ENCODE results near the gene SLC7A8. TPM values are rescaled to one million over a fixed set of nuclear protein-coding genes. Genes with fewer than 3 reads are reported as not detected.

Gene SLC7A8
- total RNA-seq, 1 experiment from 2014 or later, result 77.9 TPM

GRCh38 chr14:23117371-23118020 is 66.0 kb downstream of the SLC7A8 start:
- H3K14ac ChIP-seq (ENCODE audit: insufficient read depth, low read length), result no peak overlapping the region
- no peak overlapping the region for H3K18ac ChIP-seq (ENCODE audit: insufficient read length, low read depth, low read length)
- no peaks in the 10 kb centered on the region for H3K27me3 ChIP-seq (ENCODE audit: insufficient read depth, low read length)
- Mint-ChIP-seq H3K36me3 (ENCODE audit: insufficient read depth in 1 of 3, low read depth in 3 of 3) (no peaks in the 10 kb centered on the region; a peak in 1 of 7 replicates), H3K9me3 (no peaks in the 10 kb centered on the region), H3K4me1 (peaks cover 52 to 58% of the 10 kb centered on the region in 2 experiments), H3K27ac (no peak overlapping the region), H3K27me3 (ENCODE audit: low read depth) (peaks cover 28% of the 10 kb centered on the region), H3K4me3 (no peak overlapping the region)
- no peak overlapping the region for H2AK5ac ChIP-seq (ENCODE audit: insufficient read length, low read length)
- H3K23me2 ChIP-seq (ENCODE audit: insufficient read length, low read depth, low read length, poor library complexity, severe bottlenecking), result no peaks in the 10 kb centered on the region
- no peaks in the 10 kb centered on the region for H3K9me3 ChIP-seq (ENCODE audit: control insufficient read depth, low read depth, low read length)
- no peaks in the 10 kb centered on the region for H4K20me1 ChIP-seq (ENCODE audit: control insufficient read depth, insufficient read depth, insufficient read length)
- H2BK15ac ChIP-seq (ENCODE audit: low read depth, low read length), result no peak overlapping the region
- no peak overlapping the region for H3K4me2 ChIP-seq (ENCODE audit: insufficient read depth, insufficient read length, low read length)
- TF ChIP-seq, protein P1, sequence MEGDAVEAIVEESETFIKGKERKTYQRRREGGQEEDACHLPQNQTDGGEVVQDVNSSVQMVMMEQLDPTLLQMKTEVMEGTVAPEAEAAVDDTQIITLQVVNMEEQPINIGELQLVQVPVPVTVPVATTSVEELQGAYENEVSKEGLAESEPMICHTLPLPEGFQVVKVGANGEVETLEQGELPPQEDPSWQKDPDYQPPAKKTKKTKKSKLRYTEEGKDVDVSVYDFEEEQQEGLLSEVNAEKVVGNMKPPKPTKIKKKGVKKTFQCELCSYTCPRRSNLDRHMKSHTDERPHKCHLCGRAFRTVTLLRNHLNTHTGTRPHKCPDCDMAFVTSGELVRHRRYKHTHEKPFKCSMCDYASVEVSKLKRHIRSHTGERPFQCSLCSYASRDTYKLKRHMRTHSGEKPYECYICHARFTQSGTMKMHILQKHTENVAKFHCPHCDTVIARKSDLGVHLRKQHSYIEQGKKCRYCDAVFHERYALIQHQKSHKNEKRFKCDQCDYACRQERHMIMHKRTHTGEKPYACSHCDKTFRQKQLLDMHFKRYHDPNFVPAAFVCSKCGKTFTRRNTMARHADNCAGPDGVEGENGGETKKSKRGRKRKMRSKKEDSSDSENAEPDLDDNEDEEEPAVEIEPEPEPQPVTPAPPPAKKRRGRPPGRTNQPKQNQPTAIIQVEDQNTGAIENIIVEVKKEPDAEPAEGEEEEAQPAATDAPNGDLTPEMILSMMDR (conservative IDR thresholded peaks at IDR 0.05), result no peak
- H3K9ac ChIP-seq (ENCODE audit: extremely low read depth, insufficient read length, low read length), result no peak overlapping the region
- H3K27ac ChIP-seq (ENCODE audit: insufficient read length, low read depth, low read length), result no peak overlapping the region
- H2AFZ ChIP-seq (ENCODE audit: low read length), result no peak overlapping the region
- H3T11ph ChIP-seq (ENCODE audit: low read length), result no peak overlapping the region
- H3K4ac ChIP-seq (ENCODE audit: low read depth, low read length), result no peak overlapping the region
- no peak overlapping the region for H4K91ac ChIP-seq (ENCODE audit: insufficient read length, low read depth, low read length)
- H3K79me1 ChIP-seq (ENCODE audit: insufficient read depth, low read depth, low read length, poor library complexity, severe bottlenecking), result no peaks in the 10 kb centered on the region
- no peak overlapping the region for H4K5ac ChIP-seq (ENCODE audit: insufficient read length, low read depth, low read length)
- no peak overlapping the region for H2BK12ac ChIP-seq (ENCODE audit: insufficient read length, low read depth, low read length)
- WGBS (ENCODE audit: extremely low coverage, insufficient read length, low lambda C conversion rate), result no CpG with 5 or more reads among the region's 32 CpGs
- no peaks in the 10 kb centered on the region for H3K79me2 ChIP-seq (ENCODE audit: insufficient read depth, low read length)
- H2BK120ac ChIP-seq (ENCODE audit: low read depth, low read length, poor library complexity, severe bottlenecking), result no peak overlapping the region
- no peak for DNase-seq
- H4K8ac ChIP-seq (replicated peaks; ENCODE audit: insufficient read length, low read depth, low read length), result no peak overlapping the region
- H2BK20ac ChIP-seq (ENCODE audit: low read depth, low read length, poor library complexity, severe bottlenecking), result no peak overlapping the region
- no peak overlapping the region for H2BK5ac ChIP-seq (ENCODE audit: insufficient read length, low read length)
- H3K56ac ChIP-seq (ENCODE audit: insufficient read length, low read depth, low read length), result no peak overlapping the region
- H3K23ac ChIP-seq (ENCODE audit: insufficient read length, low read depth, low read length), result no peak overlapping the region
- H3K4me1 ChIP-seq (ENCODE audit: insufficient read depth, low read length), result peaks cover 13% of the 10 kb centered on the region

All from H9 (cell line).